ENCODE data around the gene PDE6H.

The PDE6H gene

GRCh38 chr12:14959463-14959862 lies 13.4 kb upstream of the PDE6H start:
- H3K4me3 ChIP-seq: peak overlapping the region; percentile 72 to 93 (median 80)
- no peak for TF ChIP-seq Cebpa-rat (IDR thresholded peaks at IDR 0.05)
- peaks cover 7 to 58% (median 43%) of the 10 kb centered on the region in 11 experiments; a peak in 20 of 22 replicates for H4K20me1 ChIP-seq
- peaks cover 0 to 45% (median 20%) of the 10 kb centered on the region in 11 experiments; a peak in 13 of 22 replicates for H3K36me3 ChIP-seq
- H3K9me3 ChIP-seq (replicated peaks in 1 of 11): no peaks in the 10 kb centered on the region
- H3K4me1 ChIP-seq: peaks cover 60 to 84% (median 73%) of the 10 kb centered on the region in 10 experiments
- peak overlapping the region; percentile 70 to 96 (median 92) for H3K27ac ChIP-seq
- H3K9ac ChIP-seq: peak overlapping the region; percentile 81 to 93 (median 87)
- no peaks in the 10 kb centered on the region for H3K27me3 ChIP-seq
- peak overlapping the region; percentile 92 to 99 (median 98) for H3K4me2 ChIP-seq

GRCh38 chr12:14959916-14960496 lies 12.8 kb upstream of the PDE6H start:
- peaks cover 0 to 39% (median 15%) of the 10 kb centered on the region in 11 experiments; a peak in 12 of 22 replicates for H3K36me3 ChIP-seq
- H3K9me3 ChIP-seq (replicated peaks in 1 of 11): no peaks in the 10 kb centered on the region
- peak overlapping the region; percentile 72 to 93 (median 80) for H3K4me3 ChIP-seq
- H3K27me3 ChIP-seq: no peaks in the 10 kb centered on the region
- peaks cover 60 to 84% (median 70%) of the 10 kb centered on the region in 10 experiments for H3K4me1 ChIP-seq
- no peak for TF ChIP-seq Cebpa-rat (IDR thresholded peaks at IDR 0.05)
- H3K4me2 ChIP-seq: peak overlapping the region; percentile 92 to 99 (median 98)
- H3K9ac ChIP-seq: peak overlapping the region; percentile 81 to 93 (median 87)
- peaks cover 7 to 52% (median 42%) of the 10 kb centered on the region in 11 experiments; a peak in 19 of 22 replicates for H4K20me1 ChIP-seq
- peak overlapping the region; percentile 70 to 96 (median 92) for H3K27ac ChIP-seq

- no peak for TF ChIP-seq Cebpa-rat (IDR thresholded peaks at IDR 0.05)
- peak overlapping the region; percentile 72 to 93 (median 80) for H3K4me3 ChIP-seq
- H3K27me3 ChIP-seq: no peaks in the 10 kb centered on the region
- no peaks in the 10 kb centered on the region for H3K9me3 ChIP-seq (replicated peaks in 1 of 11)
- H3K27ac ChIP-seq: peak overlapping the region; percentile 70 to 96 (median 92)
- H3K9ac ChIP-seq: peak overlapping the region; percentile 81 to 93 (median 87)
- H3K4me2 ChIP-seq: peak overlapping the region; percentile 92 to 99 (median 98)
- peaks cover 58 to 78% (median 64%) of the 10 kb centered on the region in 10 experiments for H3K4me1 ChIP-seq
- peaks cover 4 to 45% (median 34%) of the 10 kb centered on the region in 11 experiments; a peak in 19 of 22 replicates for H4K20me1 ChIP-seq
- H3K36me3 ChIP-seq: peaks cover 0 to 31% (median 7%) of the 10 kb centered on the region in 11 experiments; a peak in 11 of 22 replicates
These were observed 12.0 kb upstream of the PDE6H start for GRCh38 chr12:14960548-14961465.

GRCh38 chr12:14961466-14962152 lies 11.2 kb upstream of the PDE6H start, which contains the start of gene ARHGDIB:
TSS of gene ARHGDIB (minus strand) at chr12:14961601. CDS start at chr12:14950712, 10,889 bp downstream.
- Histone ChIP-seq H3K36me3 (peaks cover 0 to 26% (median 7%) of the 10 kb centered on the region in 11 experiments; a peak in 9 of 22 replicates), H3K4me3 (peak within 1 kb of the TSS; percentile 72 to 93 (median 80)), H3K27me3 (no peaks in the 10 kb centered on the region), H3K9ac (peak within 1 kb of the TSS; percentile 81 to 93 (median 87)), H3K27ac (peak within 1 kb of the TSS; percentile 70 to 96 (median 92)), H4K20me1 (peaks cover 0 to 37% (median 26%) of the 10 kb centered on the region in 11 experiments; a peak in 19 of 22 replicates), H3K4me1 (peaks cover 50 to 78% (median 56%) of the 10 kb centered on the region in 10 experiments), H3K4me2 (peak within 1 kb of the TSS; percentile 92 to 99 (median 98)), H3K9me3 (replicated peaks in 1 of 11) (no peaks in the 10 kb centered on the region)
- TF ChIP-seq Cebpa-rat (IDR thresholded peaks at IDR 0.05): no peak

GRCh38 chr12:14962153-14962539 lies 10.7 kb upstream of the PDE6H start:
- Histone ChIP-seq H3K9ac (peak overlapping the region; percentile 81 to 93 (median 87)), H3K4me1 (peaks cover 44 to 73% (median 51%) of the 10 kb centered on the region in 10 experiments), H4K20me1 (peaks cover 0 to 32% (median 21%) of the 10 kb centered on the region in 11 experiments; a peak in 19 of 22 replicates), H3K9me3 (replicated peaks in 1 of 11) (no peaks in the 10 kb centered on the region), H3K27ac (peak overlapping the region; percentile 70 to 96 (median 92)), H3K27me3 (no peaks in the 10 kb centered on the region), H3K4me3 (peak overlapping the region; percentile 72 to 93 (median 80)), H3K4me2 (peak overlapping the region; percentile 90 to 99 (median 98)), H3K36me3 (peaks cover 0 to 20% (median 5%) of the 10 kb centered on the region in 11 experiments; a peak in 7 of 22 replicates)
- no peak for TF ChIP-seq Cebpa-rat (IDR thresholded peaks at IDR 0.05)

GRCh38 chr12:14962797-14963196 lies 10.0 kb upstream of the PDE6H start:
- no peaks in the 10 kb centered on the region for H3K27me3 ChIP-seq
- no peak for TF ChIP-seq Cebpa-rat (IDR thresholded peaks at IDR 0.05)
- H3K27ac ChIP-seq: peak overlapping the region; percentile 70 to 96 (median 92)
- H3K9me3 ChIP-seq (replicated peaks in 1 of 11): no peaks in the 10 kb centered on the region
- H3K4me3 ChIP-seq: peak overlapping the region; percentile 72 to 93 (median 80)
- peaks cover 0 to 25% (median 15%) of the 10 kb centered on the region in 11 experiments; a peak in 18 of 22 replicates for H4K20me1 ChIP-seq
- peaks cover 0 to 14% (median 4%) of the 10 kb centered on the region in 11 experiments; a peak in 7 of 22 replicates for H3K36me3 ChIP-seq
- peak overlapping the region; percentile 90 to 99 (median 98) for H3K4me2 ChIP-seq
- peak overlapping the region; percentile 81 to 93 (median 87); a peak in 21 of 22 replicates for H3K9ac ChIP-seq
- peaks cover 38 to 66% (median 44%) of the 10 kb centered on the region in 10 experiments for H3K4me1 ChIP-seq

- Histone ChIP-seq H3K27me3 (no peaks in the 10 kb centered on the region), H3K9ac (peak overlapping the region in 6 of 11 experiments; percentile 40 to 91 (median 82); a peak in 3 of 22 replicates), H4K20me1 (peaks cover 0 to 18% (median 8%) of the 10 kb centered on the region in 11 experiments; a peak in 17 of 22 replicates), H3K4me1 (peaks cover 31 to 63% (median 39%) of the 10 kb centered on the region in 10 experiments), H3K27ac (peak overlapping the region; percentile 70 to 96 (median 92); a peak in 21 of 22 replicates), H3K4me3 (0 out of 20 replicates have a peak overlapping the region, but pooled peaks of 1 of the 10 experiments have one; percentile 93), H3K36me3 (peaks cover 0 to 7% (median 0%) of the 10 kb centered on the region in 11 experiments; a peak in 4 of 22 replicates), H3K9me3 (replicated peaks in 1 of 11) (no peaks in the 10 kb centered on the region), H3K4me2 (peak overlapping the region; percentile 90 to 99 (median 98))
- TF ChIP-seq Cebpa-rat (IDR thresholded peaks at IDR 0.05): no peak
These were observed 9.3 kb upstream of the PDE6H start for GRCh38 chr12:14963520-14963919.

GRCh38 chr12:14964406-14964805 lies 8.4 kb upstream of the PDE6H start:
- Histone ChIP-seq H3K4me3 (no peak overlapping the region), H3K27me3 (no peaks in the 10 kb centered on the region), H3K36me3 (peaks cover 0 to 5% (median 0%) of the 10 kb centered on the region in 11 experiments; a peak in 2 of 22 replicates), H3K4me1 (peaks cover 25 to 64% (median 32%) of the 10 kb centered on the region in 10 experiments), H3K4me2 (peak overlapping the region; percentile 90 to 99 (median 98); a peak in 18 of 22 replicates), H3K9ac (no peak overlapping the region), H3K27ac (peak overlapping the region in 7 of 11 experiments; percentile 0 to 95 (median 93); a peak in 7 of 22 replicates), H4K20me1 (peaks cover 0 to 9% (median 0%) of the 10 kb centered on the region in 11 experiments; a peak in 10 of 22 replicates), H3K9me3 (replicated peaks in 1 of 11) (no peaks in the 10 kb centered on the region)
- no peak for TF ChIP-seq Cebpa-rat (IDR thresholded peaks at IDR 0.05)
